HG03039 (cell line): ENCODE results near the gene XKR7.

Source experiments
- ATAC-seq: cut with Tn5 transposase; IDR thresholded peaks from one replicate; pipeline ENCODE4 v1.9.1; 2021; ENCODE audit warnings: mild to moderate bottlenecking, moderate library complexity; ENCODE audit not compliant: unreplicated experiment

XKR7 gene

GRCh38 chr20:31974951-31975487, 7.1 kb downstream of the XKR7 start:
- ATAC-seq: no peak

- ATAC-seq: no peak
Measured at GRCh38 chr20:31975874-31976273, 7.9 kb downstream of the XKR7 start.

GRCh38 chr20:31977080-31977479, 9.1 kb downstream of the XKR7 start:
- no peak for ATAC-seq

GRCh38 chr20:31979713-31980426, 11.9 kb downstream of the XKR7 start:
- ATAC-seq: no peak

- no peak for ATAC-seq
Measured at GRCh38 chr20:31981784-31982183, 13.8 kb downstream of the XKR7 start.

- ATAC-seq: no peak
Measured at GRCh38 chr20:31984981-31985471, 17.1 kb downstream of the XKR7 start.

- no peak for ATAC-seq
Measured at GRCh38 chr20:31987744-31988143, 19.8 kb downstream of the XKR7 start.

GRCh38 chr20:31988430-31989015, 20.6 kb downstream of the XKR7 start:
- ATAC-seq: no peak

- no peak for ATAC-seq
Measured at GRCh38 chr20:31989030-31989645, 21.2 kb downstream of the XKR7 start.

GRCh38 chr20:31990641-31991338, 22.8 kb downstream of the XKR7 start:
- ATAC-seq: no peak

- ATAC-seq: no peak
Measured at GRCh38 chr20:31991339-31991705, 23.4 kb downstream of the XKR7 start.

- ATAC-seq: no peak
Measured at GRCh38 chr20:31992086-31992485, 24.1 kb downstream of the XKR7 start.

GRCh38 chr20:31996996-31997395, 29.0 kb downstream of the XKR7 start:
- no peak for ATAC-seq

- ATAC-seq: no peak
Measured at GRCh38 chr20:31998246-31998645, 30.3 kb downstream of the XKR7 start.

GRCh38 chr20:32003325-32003724, 35.4 kb downstream of the XKR7 start:
- ATAC-seq: no peak

- no peak for ATAC-seq
Measured at GRCh38 chr20:32004963-32005362, 37.0 kb downstream of the XKR7 start.

GRCh38 chr20:32006053-32006452, 38.1 kb downstream of the XKR7 start:
- ATAC-seq: no peak

GRCh38 chr20:32006841-32007786, 39.2 kb downstream of the XKR7 start:
- no peak for ATAC-seq

GRCh38 chr20:32007787-32008616, 40.1 kb downstream of the XKR7 start:
- ATAC-seq: no peak
